Gastrocnemius medialis (tissue), 4 donors: ENCODE results near the gene AGTPBP1. TPM values are rescaled to one million over a fixed set of nuclear protein-coding genes. Genes with fewer than 3 reads are reported as not detected.

Source experiments
- ATAC-seq, 2 donors: fragments of 150-250 bp; one replicate each; pipeline ENCODE4 v1.9.1; 2016
- DNase-seq, 2 donors: peaks; one replicate each; pipeline ENCODE4 v3.0.0-alpha.2; 2019
- H3K27ac ChIP-seq, 4 donors: fragments of 200-600 bp; sonication (generic); 1 replicate in 1 of 4; 2 replicates in 3 of 4; pipeline ENCODE4 v1.5.1; 2016 to 2018; ENCODE audit warnings: mild to moderate bottlenecking in 2 of 4, moderate library complexity in 1 of 4
- H3K27me3 ChIP-seq, 3 donors: fragments of 200-600 bp; sonication (generic) in 2 of 3; 1 replicate in 1 of 3; 2 replicates in 2 of 3; pipeline versions ENCODE4 v1.5.1 to v1.6.0; 2016 to 2019; ENCODE audit warnings: mild to moderate bottlenecking in 1 of 3, moderate library complexity in 1 of 3
- H3K36me3 ChIP-seq, 2 donors: fragments of 200-600 bp; sonication (generic) in 1 of 2; one replicate each; pipeline ENCODE4 v1.5.1; 2017 to 2018
- H3K4me1 ChIP-seq, 2 donors: fragments of 200-600 bp; sonication (generic) in 1 of 2; one replicate each; pipeline ENCODE4 v1.5.1; 2016 to 2017; ENCODE audit warnings: mild to moderate bottlenecking in 2 of 2
- H3K4me3 ChIP-seq, 4 donors: fragments of 200-600 bp; sonication (generic) in 3 of 4; 1 replicate in 1 of 4; 2 replicates in 3 of 4; pipeline ENCODE4 v1.5.1; 2016 to 2019; ENCODE audit warnings: mild to moderate bottlenecking in 2 of 4
- H3K9me3 ChIP-seq, 3 donors: fragments of 200-600 bp; sonication (generic) in 2 of 3; 1 replicate in 1 of 3; 2 replicates in 2 of 3; pipeline ENCODE4 v1.5.1; 2016 to 2019
- POLR2A ChIP-seq, 2 donors: fragments of 450-650 bp; IDR thresholded peaks; one replicate each; pipeline ENCODE4 v1.6.1; 2017; ENCODE audit warnings: antibody characterized with exemption in 2 of 2, mild to moderate bottlenecking in 2 of 2, moderate library complexity in 2 of 2
- in situ Hi-C, 4 donors: fragments of 200-750 bp; cut with MboI; loops; one replicate each; pipeline versions ENCODE4 v1.15.0 to v1.8.0; 2017; ENCODE audit warnings: low sequenced_read_pairs in 4 of 4
- intact Hi-C: fragments of 100-400 bp; cut with DNase I; formaldehyde crosslinking; loops from one replicate; pipeline ENCODE4 v1.15.1; 2023; ENCODE audit warnings: low total_unique reads
- total RNA-seq, 4 donors: library from RNA; depleted of rRNA; stranded (reverse); fragments of >200 nt; gene quantifications; one replicate each; pipeline versions ENCODE4 v1.1.0 to v1.2.3, GENCODE V29; 2016
- TF ChIP-seq, protein P1 (sequence below), 5 experiments: fragments of 450-650 bp in 3 of 5; fragments of 200-600 bp in 2 of 5; sonication (generic) in 2 of 5; IDR thresholded peaks in 4 of 5; conservative IDR thresholded peaks in 1 of 5; 1 replicate in 4 of 5; 2 replicates in 1 of 5; pipeline ENCODE4 v1.5.1; 2016 to 2019; ENCODE audit warnings: antibody characterized with exemption in 5 of 5, mild to moderate bottlenecking in 3 of 5, moderate library complexity in 3 of 5

The AGTPBP1 gene
- total RNA-seq, 4 donors from 2014 or later: 24.4 to 39.7 (median 31.8) TPM

DNA sequence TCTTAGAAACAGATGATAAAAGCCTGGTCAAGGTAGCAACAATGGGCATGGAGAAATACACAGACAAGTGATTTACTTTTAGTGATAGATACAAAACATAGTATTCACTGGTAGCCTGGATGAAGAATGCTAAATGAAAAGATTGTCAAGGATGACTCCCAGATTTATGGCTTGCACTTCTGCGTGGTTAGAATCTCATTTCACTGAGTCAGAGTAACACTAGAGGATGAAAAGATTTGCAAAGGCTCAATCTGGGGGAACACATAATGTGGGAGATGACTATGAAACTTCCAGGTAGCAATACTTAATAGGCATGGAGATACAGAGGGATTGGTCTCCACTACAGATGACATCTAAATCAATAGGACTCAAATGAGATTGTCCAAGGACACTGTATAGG lies 38.4 kb downstream of the AGTPBP1 start:
- Histone ChIP-seq H3K36me3 (no peaks in the 10 kb centered on the region), H3K9me3 (no peaks in the 10 kb centered on the region), H3K4me1 (peaks cover 7 to 19% of the 10 kb centered on the region in 2 donors), H3K27ac (no peak overlapping the region), H3K4me3 (no peak overlapping the region), H3K27me3 (no peaks in the 10 kb centered on the region)
- intact Hi-C loops (no loop called here), in situ Hi-C loops (loop anchor here in 1 of 4 donors (10.0 kb wide), 1 partner anchor 81 kb away; no protein-coding TSS in a partner anchor)
- TF ChIP-seq POLR2A (IDR thresholded peaks at IDR 0.05): no peak
- TF ChIP-seq, protein P1, sequence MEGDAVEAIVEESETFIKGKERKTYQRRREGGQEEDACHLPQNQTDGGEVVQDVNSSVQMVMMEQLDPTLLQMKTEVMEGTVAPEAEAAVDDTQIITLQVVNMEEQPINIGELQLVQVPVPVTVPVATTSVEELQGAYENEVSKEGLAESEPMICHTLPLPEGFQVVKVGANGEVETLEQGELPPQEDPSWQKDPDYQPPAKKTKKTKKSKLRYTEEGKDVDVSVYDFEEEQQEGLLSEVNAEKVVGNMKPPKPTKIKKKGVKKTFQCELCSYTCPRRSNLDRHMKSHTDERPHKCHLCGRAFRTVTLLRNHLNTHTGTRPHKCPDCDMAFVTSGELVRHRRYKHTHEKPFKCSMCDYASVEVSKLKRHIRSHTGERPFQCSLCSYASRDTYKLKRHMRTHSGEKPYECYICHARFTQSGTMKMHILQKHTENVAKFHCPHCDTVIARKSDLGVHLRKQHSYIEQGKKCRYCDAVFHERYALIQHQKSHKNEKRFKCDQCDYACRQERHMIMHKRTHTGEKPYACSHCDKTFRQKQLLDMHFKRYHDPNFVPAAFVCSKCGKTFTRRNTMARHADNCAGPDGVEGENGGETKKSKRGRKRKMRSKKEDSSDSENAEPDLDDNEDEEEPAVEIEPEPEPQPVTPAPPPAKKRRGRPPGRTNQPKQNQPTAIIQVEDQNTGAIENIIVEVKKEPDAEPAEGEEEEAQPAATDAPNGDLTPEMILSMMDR (IDR thresholded peaks at IDR 0.05 in 4 of 5, conservative IDR thresholded peaks at IDR 0.05 in 1 of 5): no peak
- ATAC-seq: no peak
- no peak for DNase-seq

DNA sequence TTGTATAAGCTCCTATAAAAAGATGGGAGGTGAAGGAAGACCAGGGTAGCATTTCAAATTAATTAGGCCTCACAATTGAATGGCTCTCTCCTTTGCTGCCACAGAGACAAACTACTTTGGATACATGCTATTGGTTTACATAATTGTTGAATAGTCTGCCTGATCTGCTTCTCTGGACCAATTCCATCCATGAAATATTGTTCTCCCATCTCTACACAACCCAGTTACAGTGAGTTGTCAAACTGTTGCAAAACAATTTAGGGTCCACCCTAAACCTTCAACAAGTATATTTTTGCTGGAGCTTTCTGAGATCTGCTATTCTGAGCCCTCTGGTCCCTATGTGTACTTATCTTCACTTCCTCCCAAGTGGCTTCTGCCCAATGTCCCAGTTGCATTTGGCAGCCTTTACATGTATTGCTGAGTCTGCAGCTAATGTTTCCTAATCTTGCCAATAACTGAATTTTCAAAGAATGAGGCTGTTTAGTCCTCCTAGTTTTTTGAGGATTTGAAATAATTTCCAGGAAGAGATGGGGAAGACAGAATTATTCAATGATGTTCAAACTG lies 38.9 kb downstream of the AGTPBP1 start:
- H3K27me3 ChIP-seq: no peaks in the 10 kb centered on the region
- ATAC-seq (peak in 1 of 2 donors; percentile 39), DNase-seq (no peak)
- peaks cover 7 to 19% of the 10 kb centered on the region in 2 donors for H3K4me1 ChIP-seq
- no peak overlapping the region for H3K4me3 ChIP-seq
- H3K9me3 ChIP-seq: no peaks in the 10 kb centered on the region
- TF ChIP-seq POLR2A (IDR thresholded peaks at IDR 0.05): no peak
- TF ChIP-seq, protein P1 (IDR thresholded peaks at IDR 0.05 in 4 of 5, conservative IDR thresholded peaks at IDR 0.05 in 1 of 5): no peak
- in situ Hi-C loops: loop anchor here in 1 of 4 donors (10.0 kb wide), 1 partner anchor 82 kb away; no protein-coding TSS in a partner anchor
- H3K27ac ChIP-seq: no peak overlapping the region
- H3K36me3 ChIP-seq: no peaks in the 10 kb centered on the region
- intact Hi-C loops: no loop called here

DNA sequence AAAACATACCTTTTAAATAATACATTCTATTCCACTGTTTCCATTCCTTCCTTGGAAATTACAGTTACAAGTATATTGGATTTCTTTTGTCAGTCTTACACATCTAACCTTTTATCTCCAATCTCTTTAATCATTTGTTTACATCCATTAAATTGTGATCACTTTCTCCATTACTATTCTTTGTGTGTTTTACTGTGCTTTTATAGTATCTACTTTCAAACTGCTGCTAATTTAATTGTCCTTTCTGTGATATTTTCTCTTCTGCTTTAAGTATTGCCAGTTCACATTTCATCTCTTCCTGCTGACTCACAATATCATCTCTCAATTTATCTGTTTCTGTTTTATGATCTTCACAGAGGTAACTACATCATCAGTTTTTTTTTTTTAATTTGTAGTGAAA lies 39.6 kb downstream of the AGTPBP1 start:
- in situ Hi-C loops (loop anchor here in 1 of 4 donors (10.0 kb wide), 1 partner anchor 83 kb away; no protein-coding TSS in a partner anchor), intact Hi-C loops (no loop called here)
- H3K27me3 ChIP-seq: no peaks in the 10 kb centered on the region
- H3K9me3 ChIP-seq: no peaks in the 10 kb centered on the region
- ATAC-seq: no peak
- H3K36me3 ChIP-seq: no peaks in the 10 kb centered on the region
- H3K27ac ChIP-seq: no peak overlapping the region
- H3K4me1 ChIP-seq: peaks cover 7 to 19% of the 10 kb centered on the region in 2 donors
- H3K4me3 ChIP-seq: no peak overlapping the region
- DNase-seq: no peak
- TF ChIP-seq, protein P1 (IDR thresholded peaks at IDR 0.05 in 4 of 5, conservative IDR thresholded peaks at IDR 0.05 in 1 of 5): no peak
- TF ChIP-seq POLR2A (IDR thresholded peaks at IDR 0.05): no peak

DNA sequence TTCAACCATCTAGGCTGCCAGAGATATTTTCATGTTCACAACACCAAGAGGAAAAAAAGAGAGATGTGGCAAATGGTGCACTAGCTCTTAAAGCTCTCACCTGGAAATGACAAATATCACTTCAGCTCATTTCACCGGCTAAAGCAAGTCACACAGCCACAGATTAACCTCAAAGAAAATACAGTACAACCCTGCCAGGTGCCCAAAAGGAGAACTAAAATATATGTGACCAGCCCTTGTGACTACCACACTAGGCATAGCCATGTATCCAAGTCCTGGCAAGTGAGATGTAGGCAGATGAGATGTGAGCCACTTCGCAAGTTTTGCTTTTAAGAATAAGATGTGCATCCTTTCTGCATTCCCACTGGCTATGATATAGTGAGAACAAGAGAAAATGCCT lies 41.4 kb downstream of the AGTPBP1 start:
- H3K4me1 ChIP-seq: peaks cover 7 to 19% of the 10 kb centered on the region in 2 donors
- TF ChIP-seq, protein P1 (IDR thresholded peaks at IDR 0.05 in 4 of 5, conservative IDR thresholded peaks at IDR 0.05 in 1 of 5): no peak
- TF ChIP-seq POLR2A (IDR thresholded peaks at IDR 0.05): no peak
- ATAC-seq (no peak), DNase-seq (no peak)
- no peaks in the 10 kb centered on the region for H3K9me3 ChIP-seq
- intact Hi-C loops: no loop called here
- no peak overlapping the region for H3K27ac ChIP-seq
- H3K36me3 ChIP-seq: no peaks in the 10 kb centered on the region
- H3K4me3 ChIP-seq: no peak overlapping the region
- in situ Hi-C loops: loop anchor here in 1 of 4 donors (10.0 kb wide), 1 partner anchor 84 kb away; no protein-coding TSS in a partner anchor
- no peaks in the 10 kb centered on the region for H3K27me3 ChIP-seq
